IPS-15b (cell line): ENCODE data around the gene EIF2A.
"Not testable (repeated sequence)": the region's sequence is repeated elsewhere in the genome, so short reads cannot be mapped to it uniquely, and the experiment has no call there.

Experiments
- H3K27me3 ChIP-seq: one replicate; pipeline ENCODE4 v1.6.1; 2013; ENCODE audit warnings: low read length; ENCODE audit not compliant: control insufficient read depth, insufficient read depth
- H3K36me3 ChIP-seq: one replicate; pipeline ENCODE4 v1.6.1; 2013; ENCODE audit warnings: low read length; ENCODE audit not compliant: control insufficient read depth, insufficient read depth
- H3K4me1 ChIP-seq: one replicate; pipeline ENCODE4 v1.6.1; 2013; ENCODE audit warnings: mild to moderate bottlenecking, low read length; ENCODE audit not compliant: control insufficient read depth, insufficient read depth
- H3K4me3 ChIP-seq: one replicate; pipeline ENCODE4 v1.5.1; 2013; ENCODE audit warnings: low read depth, low read length
- H3K9ac ChIP-seq: one replicate; pipeline ENCODE4 v1.6.1; 2013; ENCODE audit warnings: low read depth, mild to moderate bottlenecking, low read length
- H3K9me3 ChIP-seq: one replicate; pipeline ENCODE4 v1.6.1; 2013; ENCODE audit warnings: mild to moderate bottlenecking, low read length; ENCODE audit not compliant: control insufficient read depth, insufficient read depth

EIF2A gene

GRCh38 chr3:150546226-150547044, at the start of gene EIF2A, which contains the start of gene SERP1:
EIF2A (plus strand) TSS chr3:150546787; CDS start chr3:150546803, 16 bp downstream.
SERP1 (minus strand) TSS chr3:150546496; CDS start chr3:150546135, 361 bp downstream.
- H3K27me3 ChIP-seq = no peaks in the 10 kb centered on the region
- peak within 1 kb of the TSS; percentile 92 for H3K9ac ChIP-seq
- H3K9me3 ChIP-seq = no peaks in the 10 kb centered on the region
- no peaks in the 10 kb centered on the region for H3K4me1 ChIP-seq
- peaks cover 10% of the 10 kb centered on the region for H3K36me3 ChIP-seq
- peak within 1 kb of the TSS; percentile 76 for H3K4me3 ChIP-seq

GRCh38 chr3:150497956-150498355, 48.6 kb upstream of the EIF2A start:
- Histone ChIP-seq H3K4me3 (no peak overlapping the region), H3K27me3 (no peaks in the 10 kb centered on the region), H3K36me3 (no peaks in the 10 kb centered on the region), H3K9me3 (peaks cover 10% of the 10 kb centered on the region), H3K9ac (no peak overlapping the region), H3K4me1 (no peaks in the 10 kb centered on the region)

- H3K4me1 ChIP-seq, H3K36me3 ChIP-seq, H3K9ac ChIP-seq, H3K4me3 ChIP-seq, H3K27me3 ChIP-seq: not testable (repeated sequence)
- peaks cover 10% of the 10 kb centered on the region for H3K9me3 ChIP-seq
These were observed 45.6 kb upstream of the EIF2A start for GRCh38 chr3:150500960-150501359.

- Histone ChIP-seq H3K27me3 (no peaks in the 10 kb centered on the region), H3K9ac (no peak overlapping the region), H3K36me3 (no peaks in the 10 kb centered on the region), H3K4me1 (no peaks in the 10 kb centered on the region), H3K4me3 (no peak overlapping the region), H3K9me3 (peaks cover 10% of the 10 kb centered on the region)
These were observed 43.0 kb upstream of the EIF2A start for GRCh38 chr3:150503402-150504099.

GRCh38 chr3:150504483-150504882, 42.1 kb upstream of the EIF2A start:
- H3K36me3 ChIP-seq = no peaks in the 10 kb centered on the region
- no peak overlapping the region for H3K9ac ChIP-seq
- no peaks in the 10 kb centered on the region for H3K4me1 ChIP-seq
- H3K4me3 ChIP-seq = no peak overlapping the region
- no peaks in the 10 kb centered on the region for H3K27me3 ChIP-seq
- peaks cover 10% of the 10 kb centered on the region for H3K9me3 ChIP-seq

- Histone ChIP-seq H3K36me3 (no peaks in the 10 kb centered on the region), H3K4me3 (no peak overlapping the region), H3K4me1 (peaks cover 14% of the 10 kb centered on the region), H3K9me3 (no peaks in the 10 kb centered on the region), H3K27me3 (no peaks in the 10 kb centered on the region), H3K9ac (no peak overlapping the region)
These were observed 38.2 kb upstream of the EIF2A start for GRCh38 chr3:150508401-150508800.

GRCh38 chr3:150509780-150510179, 36.8 kb upstream of the EIF2A start:
- Histone ChIP-seq H3K27me3 (no peaks in the 10 kb centered on the region), H3K9me3 (no peaks in the 10 kb centered on the region), H3K36me3 (no peaks in the 10 kb centered on the region), H3K4me3 (no peak overlapping the region), H3K4me1 (peaks cover 15% of the 10 kb centered on the region), H3K9ac (no peak overlapping the region)

- Histone ChIP-seq H3K27me3 (no peaks in the 10 kb centered on the region), H3K9me3 (no peaks in the 10 kb centered on the region), H3K4me3 (no peak overlapping the region), H3K4me1 (peaks cover 15% of the 10 kb centered on the region), H3K9ac (no peak overlapping the region), H3K36me3 (no peaks in the 10 kb centered on the region)
These were observed 35.3 kb upstream of the EIF2A start for GRCh38 chr3:150511122-150511821.

- Histone ChIP-seq H3K36me3 (no peaks in the 10 kb centered on the region), H3K4me1 (peaks cover 15% of the 10 kb centered on the region), H3K9ac (no peak overlapping the region), H3K4me3 (no peak overlapping the region), H3K27me3 (no peaks in the 10 kb centered on the region), H3K9me3 (no peaks in the 10 kb centered on the region)
These were observed 31.4 kb upstream of the EIF2A start for GRCh38 chr3:150515210-150515609.

GRCh38 chr3:150519026-150519425, 27.6 kb upstream of the EIF2A start:
- Histone ChIP-seq H3K9ac (no peak overlapping the region), H3K27me3 (no peaks in the 10 kb centered on the region), H3K36me3 (no peaks in the 10 kb centered on the region), H3K4me3 (no peak overlapping the region), H3K4me1 (no peaks in the 10 kb centered on the region), H3K9me3 (no peaks in the 10 kb centered on the region)

GRCh38 chr3:150520408-150520807, 26.2 kb upstream of the EIF2A start:
- H3K27me3 ChIP-seq = no peaks in the 10 kb centered on the region
- no peak overlapping the region for H3K4me3 ChIP-seq
- no peaks in the 10 kb centered on the region for H3K36me3 ChIP-seq
- no peak overlapping the region for H3K9ac ChIP-seq
- H3K4me1 ChIP-seq = no peaks in the 10 kb centered on the region
- H3K9me3 ChIP-seq = no peaks in the 10 kb centered on the region
